Measurements from ENCODE around the gene ANO3.

GRCh38 chr11:26522912-26523610 is 191.1 kb downstream of the ANO3 start:
- TF ChIP-seq CTCF (IDR thresholded peaks at IDR 0.05; ENCODE audit: low read depth, low read length, missing input control) (no peak), GABPA (IDR thresholded peaks at IDR 0.05 in 1 of 2, conservative IDR thresholded peaks at IDR 0.05 in 1 of 2) (no peak), REST (IDR thresholded peaks at IDR 0.05) (no peak), JUND (IDR thresholded peaks at IDR 0.05) (no peak), SP1 (IDR thresholded peaks at IDR 0.05) (no peak), ZBTB33 (IDR thresholded peaks at IDR 0.05) (no peak), FOXA1 (IDR thresholded peaks at IDR 0.05) (no peak), YY1 (IDR thresholded peaks at IDR 0.05) (no peak)
